Endothelial cell of umbilical vein (primary cell): ENCODE measurements around the gene OSBPL10. TPM values are rescaled to one million over a fixed set of nuclear protein-coding genes. Genes with fewer than 3 reads are reported as not detected.

Experiments used
- BruUV-seq: library from RNA; stranded (reverse); fragments of 400-500 nt; replicated peaks from 2 replicates; lab custom pipeline; 2021; lab: Mats Ljungman, UMichigan
- CTCF ChIA-PET: fragments of 300-600, 350-600 bp; sonication (Branson Sonifier 250); formaldehyde crosslinking; loops from one replicate; lab custom pipeline; 2021; ENCODE audit warnings: antibody characterized with exemption, inconsistent platforms; lab: Charles Lee
- POLR2A ChIA-PET: fragments of 300-600, 350-600 bp; sonication (Branson Sonifier 250); formaldehyde crosslinking; loops from one replicate; lab custom pipeline; 2021; ENCODE audit warnings: antibody characterized with exemption, inconsistent platforms; lab: Charles Lee
- DNase-seq: peaks from one replicate; pipeline ENCODE4 v3.0.0-alpha.2; 2011; ENCODE audit warnings: low read depth, low spot score
- FAIRE-seq: peaks from 2 replicates; lab custom pipeline; 2011; peaks lifted over from hg19 to GRCh38; lab: Jason Lieb, UNC
- H2AFZ ChIP-seq: 2 replicates; pipeline ENCODE4 v1.6.0; 2012; ENCODE audit warnings: low read depth, low read length, control low read depth, inconsistent platforms
- H3K27ac ChIP-seq: 2 replicates; pipeline ENCODE4 v1.5.1; 2011; ENCODE audit warnings: low read depth, mild to moderate bottlenecking, control low read depth, low read length, moderate library complexity; ENCODE audit not compliant: insufficient read depth
- H3K27me3 ChIP-seq, 2 experiments: 2 replicates each; pipeline versions ENCODE4 v1.6.0 to v1.6.1; 2011; ENCODE audit warnings: low read length in 2 of 2, mixed read lengths in 1 of 2; ENCODE audit not compliant: control insufficient read depth in 2 of 2, insufficient read depth in 2 of 2
- H3K36me3 ChIP-seq, 2 experiments: 2 replicates in 1 of 2; 3 replicates in 1 of 2; pipeline ENCODE4 v1.5.1; 2011; ENCODE audit warnings: low read length in 2 of 2, mild to moderate bottlenecking in 1 of 2, moderate library complexity in 1 of 2; ENCODE audit not compliant: control insufficient read depth in 2 of 2, insufficient read depth in 2 of 2; ENCODE audit errors: extremely low read depth in 1 of 2
- H3K4me1 ChIP-seq: 3 replicates; pipeline ENCODE4 v1.5.1; 2011; ENCODE audit warnings: mild to moderate bottlenecking, low read length; ENCODE audit not compliant: control insufficient read depth, insufficient read depth; ENCODE audit errors: extremely low read depth
- H3K4me2 ChIP-seq: 2 replicates; pipeline ENCODE4 v1.6.1; 2011; ENCODE audit warnings: low read length, control low read depth, mixed read lengths; ENCODE audit not compliant: insufficient read depth
- H3K4me3 ChIP-seq, 3 experiments: fragments of 200-600 bp in 1 of 3; sonication (generic), shearing (Covaris generic) in 1 of 3; replicated peaks in 1 of 3; 2 replicates each; pipeline ENCODE4 v1.5.1; 2011 to 2016; ENCODE audit warnings: control low read depth in 3 of 3, low read length in 3 of 3, mild to moderate bottlenecking in 2 of 3, inconsistent platforms in 1 of 3, low read depth in 1 of 3, moderate library complexity in 1 of 3; ENCODE audit not compliant: insufficient read depth in 1 of 3
- H3K79me2 ChIP-seq: 2 replicates; pipeline ENCODE4 v1.6.0; 2012; ENCODE audit warnings: low read length, inconsistent platforms; ENCODE audit not compliant: control insufficient read depth, insufficient read depth
- H3K9ac ChIP-seq: replicated peaks from 2 replicates; pipeline ENCODE3; 2011; ENCODE audit warnings: low read length, control low read depth; ENCODE audit not compliant: insufficient read depth; ENCODE audit errors: extremely low read depth
- H3K9me1 ChIP-seq: replicated peaks from 3 replicates; pipeline ENCODE4 v1.6.0; 2011; ENCODE audit warnings: mild to moderate bottlenecking, low read length; ENCODE audit not compliant: control insufficient read depth, insufficient read depth; ENCODE audit errors: extremely low read depth
- H3K9me3 ChIP-seq: replicated peaks from 2 replicates; pipeline ENCODE4 v1.5.1; 2012; ENCODE audit warnings: low read length, inconsistent platforms; ENCODE audit not compliant: control insufficient read depth, insufficient read depth
- H4K20me1 ChIP-seq: replicated peaks from 2 replicates; pipeline ENCODE3; 2011; ENCODE audit warnings: mild to moderate bottlenecking, low read length; ENCODE audit not compliant: control insufficient read depth, insufficient read depth; ENCODE audit errors: extremely low read depth
- CTCF ChIP-seq, 2 donors: IDR thresholded peaks; 1 replicate in 1 of 2; 2 replicates in 1 of 2; pipeline ENCODE4 v1.5.1; 2011; ENCODE audit warnings: low read length in 2 of 2, mild to moderate bottlenecking in 2 of 2, moderate library complexity in 2 of 2, control low read depth in 1 of 2, inconsistent platforms in 1 of 2, low read depth in 1 of 2; ENCODE audit not compliant: insufficient read depth in 1 of 2; ENCODE audit errors: extremely low read depth in 1 of 2
- EZH2 ChIP-seq: IDR thresholded peaks from 2 replicates; pipeline ENCODE4 v1.6.1; 2012; ENCODE audit warnings: borderline replicate concordance, low read depth, mild to moderate bottlenecking, moderate library complexity, low read length, inconsistent platforms; ENCODE audit not compliant: severe bottlenecking
- FOS ChIP-seq: IDR thresholded peaks from 2 replicates; pipeline ENCODE4 v1.6.1; 2011; ENCODE audit warnings: mild to moderate bottlenecking, low read length, moderate library complexity, borderline replicate concordance; ENCODE audit not compliant: insufficient read depth
- GATA2 ChIP-seq: IDR thresholded peaks from 2 replicates; pipeline ENCODE4 v1.7.0; 2011; ENCODE audit warnings: low read depth, mild to moderate bottlenecking, moderate library complexity, mixed read lengths, low read length; ENCODE audit not compliant: insufficient read length, insufficient read depth
- JUN ChIP-seq: IDR thresholded peaks from 2 replicates; pipeline ENCODE4 v1.6.1; 2011; ENCODE audit warnings: borderline replicate concordance, low read depth; ENCODE audit not compliant: insufficient read length, insufficient read depth
- MAX ChIP-seq: IDR thresholded peaks from 2 replicates; pipeline ENCODE4 v1.6.1; 2011; ENCODE audit not compliant: insufficient read depth, insufficient read length
- MYC ChIP-seq: IDR thresholded peaks from one replicate; pipeline ENCODE4 v1.6.1; 2011; ENCODE audit warnings: mild to moderate bottlenecking, low read depth, low read length
- POLR2A ChIP-seq: IDR thresholded peaks from 2 replicates; pipeline ENCODE4 v1.6.1; 2012; ENCODE audit warnings: low read depth, mild to moderate bottlenecking, control low read depth, low read length
- POLR2AphosphoS5 ChIP-seq: IDR thresholded peaks from 2 replicates; pipeline ENCODE4 v1.6.1; 2012; ENCODE audit warnings: low read depth, mild to moderate bottlenecking, control low read depth, low read length, moderate library complexity; ENCODE audit not compliant: insufficient read depth
- dilution Hi-C: fragments of 300-500 bp; cut with MboI; formaldehyde crosslinking; loops from one replicate; pipeline ENCODE4 v1.15.0; 2019; ENCODE audit warnings: low sequenced_read_pairs; ENCODE audit not compliant: extremely low pct_ligation_motif_present
- intact Hi-C: fragments of 100-400 bp; cut with micrococcal nuclease; formaldehyde crosslinking; loops from one replicate; pipeline ENCODE4 v1.10.0; 2022
- polyA plus RNA-seq, 4 experiments: library from polyadenylated mRNA; depleted of rRNA in 3 of 4; stranded (reverse) in 3 of 4; unstranded in 1 of 4; fragments of >200 nt; gene quantifications; 2 replicates each; pipeline versions ENCODE4 v1.2.1 to v1.2.3, GENCODE V29; 2011 to 2012; ENCODE audit warnings: missing spikeins in 1 of 4
- total RNA-seq: library from RNA; stranded (reverse); gene quantifications from 2 replicates; pipeline ENCODE4 v1.2.3, GENCODE V29; 2021

Gene OSBPL10
- total and polyA plus RNA-seq, 2 donors (not counting 3 experiments of a cell fraction or from before 2014, with no cell fraction given) = 10.8 to 47.6 TPM

- Histone ChIP-seq H3K79me2 (no peaks in the 10 kb centered on the region), H3K4me2 (no peak overlapping the region), H3K4me1 (peaks cover 5% of the 10 kb centered on the region), H4K20me1 (no peaks in the 10 kb centered on the region), H3K27me3 (no peaks in the 10 kb centered on the region), H3K36me3 (no peaks in the 10 kb centered on the region), H3K27ac (no peak overlapping the region), H3K9me1 (no peaks in the 10 kb centered on the region), H2AFZ (no peak overlapping the region), H3K4me3 (no peak overlapping the region), H3K9me3 (no peaks in the 10 kb centered on the region), H3K9ac (no peak overlapping the region)
- CTCF ChIA-PET = interaction anchor here (1.1 kb wide), 1 partner anchor 11 kb away, joined by 3 read pairs; no protein-coding TSS in a partner anchor
- POLR2A ChIA-PET = no interaction called here
- TF ChIP-seq POLR2AphosphoS5 (no peak), MAX (no peak), EZH2 (no peak), POLR2A (no peak), CTCF (IDR thresholded peaks at IDR 0.05; ENCODE audit: extremely low read depth in 1 of 2, insufficient read depth in 1 of 2, low read depth in 1 of 2, low read length in 2 of 2) (no peak), MYC (no peak), GATA2 (no peak), JUN (no peak), FOS (no peak)
- DNase-seq (no peak), FAIRE-seq (no peak)
- intact Hi-C loops = no loop called here
- no TSS peak for BruUV-seq
- dilution Hi-C loops = no loop called here
Measured at GRCh38 chr3:31659246-31659645, 321.8 kb downstream of the OSBPL10 start.
